IMR-90 (cell line): Measurements from ENCODE around the gene ZFYVE28. TPM values are rescaled to one million over a fixed set of nuclear protein-coding genes. Genes with fewer than 3 reads are reported as not detected.

ENCODE experiments used
- MAZ ChIP-seq: IDR thresholded peaks from 2 replicates; pipeline ENCODE4 v1.6.1; 2012; ENCODE audit warnings: low read depth, mild to moderate bottlenecking, low read length, improper control_type of control experiment, moderate library complexity, borderline replicate concordance
- RCOR1 ChIP-seq: IDR thresholded peaks from 2 replicates; pipeline ENCODE4 v1.6.1; 2012; ENCODE audit warnings: mild to moderate bottlenecking, low read length, improper control_type of control experiment; ENCODE audit not compliant: insufficient replicate concordance
- RFX5 ChIP-seq: IDR thresholded peaks from 2 replicates; pipeline ENCODE4 v1.8.0; 2012; ENCODE audit warnings: low read depth, mild to moderate bottlenecking, low read length, moderate library complexity
- polyA plus RNA-seq, 3 experiments: library from polyadenylated mRNA; depleted of rRNA; stranded (reverse); fragments of >200 nt; gene quantifications; 2 replicates each; pipeline ENCODE4 v1.2.3, GENCODE V29; 2012; ENCODE audit warnings: low replicate concordance in 1 of 3
- total RNA-seq: library from RNA; depleted of rRNA; stranded (reverse); fragments of >200 nt; gene quantifications from 2 replicates; pipeline ENCODE4 v1.2.3, GENCODE V29; 2012
- TF ChIP-seq, protein P1 (sequence below): fragments of 150-350 bp; IDR thresholded peaks from 2 replicates; pipeline ENCODE4 v1.6.1; 2017; ENCODE audit warnings: mild to moderate bottlenecking, antibody characterized with exemption, low read length, low read depth

Gene ZFYVE28
- total and polyA plus RNA-seq, 2 of the 4 experiments (the other 2 are of a cell fraction) = 0.36 to 1.2 TPM

DNA sequence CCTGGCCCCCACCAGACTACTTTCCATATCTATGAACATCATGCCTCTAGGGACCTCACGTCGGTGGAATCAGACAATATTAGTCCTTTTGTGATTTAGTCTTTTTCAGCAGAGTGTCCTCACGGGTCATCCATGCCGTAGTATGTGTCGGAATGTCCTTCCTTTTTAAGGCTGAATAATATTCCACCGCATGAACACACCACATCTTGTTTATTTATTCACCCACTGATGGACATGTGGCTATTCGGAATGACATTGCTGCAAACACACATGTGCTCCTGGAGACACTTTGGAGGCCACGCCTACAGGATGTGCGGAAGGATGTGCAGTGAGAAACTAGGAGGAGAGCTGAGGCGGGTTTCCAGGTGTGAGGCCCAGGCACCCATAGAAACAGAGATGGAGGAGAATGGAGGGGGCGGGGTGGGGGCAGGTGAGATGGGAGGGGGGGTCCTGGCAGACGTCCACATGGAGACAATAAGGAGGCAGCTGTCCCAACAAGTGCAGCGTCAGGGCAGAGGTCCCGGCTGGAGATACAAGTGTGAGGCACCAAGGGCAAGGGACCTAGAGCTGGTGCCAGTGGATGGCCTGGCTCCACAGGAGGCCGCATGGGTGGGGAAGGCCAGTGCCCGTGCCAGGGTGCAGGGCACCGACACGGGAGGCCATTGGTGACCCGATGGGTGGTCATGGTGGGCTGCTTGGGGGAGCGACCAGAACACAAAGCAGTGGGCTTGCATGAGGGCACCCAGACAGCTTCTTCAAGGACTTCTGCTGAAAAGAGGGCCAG is 20.7 kb downstream of the ZFYVE28 start (continued):
- TF ChIP-seq MAZ = no peak
- TF ChIP-seq, protein P1, sequence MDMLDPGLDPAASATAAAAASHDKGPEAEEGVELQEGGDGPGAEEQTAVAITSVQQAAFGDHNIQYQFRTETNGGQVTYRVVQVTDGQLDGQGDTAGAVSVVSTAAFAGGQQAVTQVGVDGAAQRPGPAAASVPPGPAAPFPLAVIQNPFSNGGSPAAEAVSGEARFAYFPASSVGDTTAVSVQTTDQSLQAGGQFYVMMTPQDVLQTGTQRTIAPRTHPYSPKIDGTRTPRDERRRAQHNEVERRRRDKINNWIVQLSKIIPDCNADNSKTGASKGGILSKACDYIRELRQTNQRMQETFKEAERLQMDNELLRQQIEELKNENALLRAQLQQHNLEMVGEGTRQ = no peak
- TF ChIP-seq RCOR1 = no peak
- TF ChIP-seq RFX5 = no peak
